Activated CD4-positive, CD25-positive, alpha-beta regulatory T cell (primary cell): ENCODE data around the gene CBLB.
"Not testable (repeated sequence)": the region's sequence is repeated elsewhere in the genome, so short reads cannot be mapped to it uniquely, and the experiment has no call there.

Source experiments
- DNase-seq, 4 experiments: peaks; one replicate each; lab custom pipeline; 2025; lab: John Stamatoyannopoulos, UW

CBLB gene

GRCh38 chr3:105786241-105786640 lies 82.6 kb downstream of the CBLB start:
- DNase-seq = no peak

- DNase-seq = no peak
Observed at GRCh38 chr3:105785803-105786202, 83.0 kb downstream of the CBLB start.

- no peak for DNase-seq
Observed at GRCh38 chr3:105783631-105784030, 85.2 kb downstream of the CBLB start.

GRCh38 chr3:105781871-105782270 lies 86.9 kb downstream of the CBLB start:
- DNase-seq = no peak

- no peak for DNase-seq
Observed at GRCh38 chr3:105780107-105780506, 88.7 kb downstream of the CBLB start.

- no peak for DNase-seq
Observed at GRCh38 chr3:105775368-105775767, 93.4 kb downstream of the CBLB start.

- DNase-seq = no peak
Observed at GRCh38 chr3:105774444-105775180, 94.2 kb downstream of the CBLB start.

GRCh38 chr3:105773291-105773690 lies 95.5 kb downstream of the CBLB start:
- DNase-seq = no peak

- no peak for DNase-seq
Observed at GRCh38 chr3:105772635-105773034, 96.2 kb downstream of the CBLB start.

GRCh38 chr3:105771392-105771791 lies 97.4 kb downstream of the CBLB start:
- no peak for DNase-seq

GRCh38 chr3:105770410-105770809 lies 98.4 kb downstream of the CBLB start:
- no peak for DNase-seq

GRCh38 chr3:105767776-105768175 lies 101.0 kb downstream of the CBLB start:
- DNase-seq = no peak

GRCh38 chr3:105767216-105767615 lies 101.6 kb downstream of the CBLB start:
- DNase-seq = no peak

- no peak for DNase-seq
Observed at GRCh38 chr3:105765308-105765639, 103.5 kb downstream of the CBLB start.

- no peak for DNase-seq
Observed at GRCh38 chr3:105764378-105765307, 104.2 kb downstream of the CBLB start.

- DNase-seq = no peak
Observed at GRCh38 chr3:105763659-105764036, 105.2 kb downstream of the CBLB start.

GRCh38 chr3:105762749-105763658 lies 105.8 kb downstream of the CBLB start:
- no peak for DNase-seq

- not testable (repeated sequence) for DNase-seq
Observed at GRCh38 chr3:105762214-105762613, 106.6 kb downstream of the CBLB start.

- no peak for DNase-seq
Observed at GRCh38 chr3:105759442-105760078, 109.3 kb downstream of the CBLB start.

- DNase-seq = no peak
Observed at GRCh38 chr3:105758451-105758850, 110.4 kb downstream of the CBLB start.

- DNase-seq = no peak
Observed at GRCh38 chr3:105755121-105755886, 113.5 kb downstream of the CBLB start.
